Bronchus fibroblast of lung (primary cell): ENCODE results near the gene NMUR2. TPM values are rescaled to one million over a fixed set of nuclear protein-coding genes. Genes with fewer than 3 reads are reported as not detected.

Experiments
- total RNA-seq: library from RNA; depleted of rRNA; stranded (reverse); fragments of >200 nt; gene quantifications from 2 replicates; pipeline ENCODE4 v1.2.3, GENCODE V29; 2015

Gene NMUR2
- not detected in 2 replicates for total RNA-seq

GRCh38 chr5:152405145-152405544 lies at the start of gene NMUR2:
TSS of gene NMUR2 (minus strand) at chr5:152405279. CDS start at chr5:152405113, 166 bp downstream.

